ENCODE data around the gene HADH. TPM values are rescaled to one million over a fixed set of nuclear protein-coding genes. Genes with fewer than 3 reads are reported as not detected.

The HADH gene
- total RNA-seq, 2 experiments from 2014 or later, result 58.4 to 60.8 TPM

DNA sequence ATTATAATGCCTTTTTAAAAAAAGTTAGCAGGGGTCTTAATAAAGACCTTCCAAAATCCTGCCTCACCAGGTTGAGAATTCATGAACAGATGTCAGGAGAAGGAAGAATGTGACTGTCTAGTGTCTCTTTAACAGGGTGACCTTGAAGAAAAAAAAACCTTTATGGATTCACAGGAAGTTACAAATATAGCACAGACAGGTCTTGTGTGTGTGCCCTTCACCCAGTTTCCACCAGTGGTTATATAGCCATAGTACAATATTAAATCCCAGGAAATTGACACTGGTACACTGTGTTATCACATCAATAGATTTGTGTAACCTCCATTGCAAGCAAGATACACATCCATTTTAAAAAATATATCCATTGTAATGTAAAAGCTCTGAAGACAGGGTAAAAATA is 43.7 kb downstream of the HADH start:
- peaks cover 45% of the 10 kb centered on the region for H3K36me3 Mint-ChIP-seq (ENCODE audit: low read depth)
- CTCF ChIA-PET, result interaction anchor here (0.7 to 2.1 kb wide), 4 partner anchors 15 to 247 kb away, joined by 3 to 10 read pairs (median 4); no protein-coding TSS in a partner anchor

DNA sequence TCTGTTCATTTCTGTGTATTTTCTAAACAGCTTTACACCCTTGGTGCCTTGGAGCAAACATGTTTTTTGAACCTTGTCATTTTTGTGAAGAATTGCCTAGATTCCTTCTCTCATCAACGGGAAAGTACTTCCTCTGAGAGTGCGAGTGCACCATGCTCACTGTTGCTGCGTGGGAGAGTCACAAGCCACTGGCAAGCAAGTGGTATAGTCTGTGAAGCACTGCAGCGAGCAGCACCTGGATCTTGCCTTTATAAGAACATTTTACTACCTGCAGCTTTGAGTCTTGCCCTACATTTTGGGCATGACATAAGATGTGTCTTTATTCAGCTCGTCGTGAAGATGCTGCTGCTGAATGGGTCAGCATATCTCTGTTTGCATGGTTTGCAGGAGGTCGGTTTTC is 44.9 kb downstream of the HADH start:
- no peak for ATAC-seq
- Mint-ChIP-seq H3K4me1 (peaks cover 82% of the 10 kb centered on the region), H3K36me3 (ENCODE audit: low read depth) (peaks cover 38% of the 10 kb centered on the region), H3K27me3 (no peaks in the 10 kb centered on the region), H3K4me3 (peak overlapping the region; percentile 31), H3K27ac (peak overlapping the region; percentile 79), H3K9me3 (ENCODE audit: low read depth) (peaks cover 4% of the 10 kb centered on the region)
- ChIA-PET POLR2A (interaction anchor here (1.2 kb wide), 1 partner anchor 65 kb away, joined by 3 read pairs; no protein-coding TSS in a partner anchor), CTCF (interaction anchor here (1.3 to 2.1 kb wide), 5 partner anchors 9 to 125 kb away, joined by 4 to 10 read pairs (median 7); no protein-coding TSS in a partner anchor)
- DNase-seq, result peak; percentile 57
- intact Hi-C loops (cut with DNase I, micrococcal nuclease), result loop anchor here (5.0 kb wide), 2 partner anchors 323 to 458 kb away; no protein-coding TSS in a partner anchor

More for the DNA sequence above, 43.7 kb downstream of the HADH start:
- H3K4me1 Mint-ChIP-seq, result peaks cover 89% of the 10 kb centered on the region
- H3K4me3 Mint-ChIP-seq, result no peak overlapping the region
- no peak for ATAC-seq
- H3K27me3 Mint-ChIP-seq, result no peaks in the 10 kb centered on the region
- peak overlapping the region; percentile 33 for H3K27ac Mint-ChIP-seq
- intact Hi-C loops (cut with DNase I, micrococcal nuclease), result loop anchor here (5.0 kb wide), 2 partner anchors 324 to 459 kb away; no protein-coding TSS in a partner anchor
- peaks cover 4% of the 10 kb centered on the region for H3K9me3 Mint-ChIP-seq (ENCODE audit: low read depth)
- POLR2A ChIA-PET, result interaction anchor here (0.6 kb wide), 1 partner anchor 98 kb away, joined by 4 read pairs; no protein-coding TSS in a partner anchor
- DNase-seq, result no peak

DNA sequence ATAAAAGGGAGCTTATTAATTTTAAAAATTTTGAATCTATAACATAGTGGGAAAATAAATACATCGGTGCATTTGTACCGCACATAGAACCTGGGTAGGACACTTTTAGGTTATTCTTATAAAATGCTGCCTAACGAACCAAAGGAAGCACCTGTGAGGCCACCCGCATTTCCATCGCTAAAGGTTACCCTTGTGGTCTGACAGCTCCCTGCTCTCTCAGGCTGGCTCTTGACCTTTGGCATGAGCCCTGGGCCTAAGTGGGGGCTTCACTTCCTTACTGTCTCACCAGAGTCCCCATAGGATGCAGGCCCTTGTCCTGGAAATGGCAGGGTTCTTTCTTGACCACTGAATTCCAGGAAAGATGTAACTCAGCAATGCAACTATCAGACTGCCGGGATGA is 46.0 kb downstream of the HADH start:
- DNase-seq (no peak), ATAC-seq (no peak)
- Mint-ChIP-seq H3K27me3 (no peaks in the 10 kb centered on the region), H3K36me3 (ENCODE audit: low read depth) (peaks cover 37% of the 10 kb centered on the region), H3K9me3 (ENCODE audit: low read depth) (peaks cover 7% of the 10 kb centered on the region), H3K4me1 (peaks cover 70% of the 10 kb centered on the region), H3K4me3 (peak overlapping the region; percentile 59), H3K27ac (peak overlapping the region; percentile 94)
- POLR2A ChIA-PET, result interaction anchor here (0.6 to 1.2 kb wide), 6 partner anchors 11 to 131 kb away, joined by 3 to 11 read pairs (median 3); no protein-coding TSS in a partner anchor
- CTCF ChIA-PET, result interaction anchor here (0.5 to 2.1 kb wide), 12 partner anchors 8 to 160 kb away, joined by 3 to 10 read pairs (median 5); no protein-coding TSS in a partner anchor
- intact Hi-C loops (cut with DNase I, micrococcal nuclease), result loop anchor here (1.0 to 5.0 kb wide), 2 partner anchors 73 to 587 kb away; partner anchors contain the start of gene RPL34 (in 1 of the 2)

DNA sequence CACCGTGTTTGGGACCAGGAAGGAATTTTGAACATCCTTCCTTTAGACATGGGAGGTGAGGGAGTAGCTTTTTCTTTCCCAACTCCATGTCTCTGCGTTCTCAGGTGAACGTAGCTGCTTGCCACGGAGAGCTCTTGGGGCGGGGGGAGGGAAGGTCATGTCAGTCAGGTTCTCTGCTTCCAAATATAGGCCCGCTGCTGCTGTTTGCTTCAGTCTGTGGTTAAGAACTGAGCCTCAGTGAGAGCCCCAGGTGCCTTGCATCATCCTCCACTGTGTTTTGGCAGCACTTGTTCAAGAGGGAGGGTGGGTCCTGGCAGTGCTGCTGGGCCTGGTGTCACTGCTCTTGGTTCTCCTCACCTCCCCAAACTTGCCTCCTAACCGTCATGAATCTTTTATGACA is 46.5 kb downstream of the HADH start:
- Mint-ChIP-seq H3K4me3 (peak overlapping the region; percentile 59), H3K4me1 (peaks cover 65% of the 10 kb centered on the region), H3K27ac (peak overlapping the region; percentile 94), H3K9me3 (ENCODE audit: low read depth) (peaks cover 7% of the 10 kb centered on the region), H3K36me3 (ENCODE audit: low read depth) (peaks cover 37% of the 10 kb centered on the region), H3K27me3 (no peaks in the 10 kb centered on the region)
- POLR2A ChIA-PET, result interaction anchor here (0.6 to 1.1 kb wide), 5 partner anchors 10 to 130 kb away, joined by 3 to 11 read pairs (median 3); no protein-coding TSS in a partner anchor
- CTCF ChIA-PET, result interaction anchor here (0.5 to 2.0 kb wide), 9 partner anchors 11 to 449 kb away, joined by 3 to 7 read pairs (median 4); no protein-coding TSS in a partner anchor
- intact Hi-C loops (cut with DNase I, micrococcal nuclease), result loop anchor here (1.0 to 5.0 kb wide), 2 partner anchors 72 to 586 kb away; partner anchors contain the start of gene RPL34 (in 1 of the 2)
- DNase-seq (peak; percentile 86), ATAC-seq (peak; percentile 74)

DNA sequence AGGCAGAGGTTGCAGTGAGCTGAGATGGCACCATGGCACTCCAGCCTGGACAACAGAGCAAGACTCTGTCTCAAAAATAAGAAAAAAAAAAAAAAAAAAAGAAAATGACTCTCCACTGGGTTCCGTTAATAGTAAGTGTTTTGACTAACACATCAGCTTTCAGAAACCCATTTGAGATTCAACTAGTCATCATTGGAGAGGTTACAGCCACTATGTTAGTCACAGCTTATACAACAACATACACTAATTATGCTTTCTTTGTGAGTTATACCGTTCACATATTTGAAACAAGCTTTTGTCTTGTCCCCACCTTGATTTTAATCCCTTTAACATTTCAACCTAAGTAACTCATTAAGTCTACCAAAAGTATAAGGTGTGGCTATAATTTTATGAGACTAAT is 48.2 kb downstream of the HADH start:
- H3K9me3 Mint-ChIP-seq (ENCODE audit: low read depth), result peaks cover 4% of the 10 kb centered on the region
- no peaks in the 10 kb centered on the region for H3K27me3 Mint-ChIP-seq
- H3K36me3 Mint-ChIP-seq (ENCODE audit: low read depth), result peaks cover 29% of the 10 kb centered on the region
- H3K27ac Mint-ChIP-seq, result peak overlapping the region; percentile 94
- ATAC-seq, result peak; percentile 80
- intact Hi-C loops (cut with DNase I, micrococcal nuclease), result loop anchor here in 1 of 2 experiments (1.0 to 5.0 kb wide), 3 partner anchors 11 to 584 kb away; partner anchors contain the start of gene RPL34
- CTCF ChIA-PET, result interaction anchor here (1.0 kb wide), 1 partner anchor 8 kb away, joined by 4 read pairs; no protein-coding TSS in a partner anchor
- H3K4me3 Mint-ChIP-seq, result no peak overlapping the region
- POLR2A ChIA-PET, result interaction anchor here (0.7 to 1.2 kb wide), 4 partner anchors 8 to 440 kb away, joined by 3 to 4 read pairs (median 3); no protein-coding TSS in a partner anchor
- H3K4me1 Mint-ChIP-seq, result peaks cover 57% of the 10 kb centered on the region
- DNase-seq, result no peak

DNA sequence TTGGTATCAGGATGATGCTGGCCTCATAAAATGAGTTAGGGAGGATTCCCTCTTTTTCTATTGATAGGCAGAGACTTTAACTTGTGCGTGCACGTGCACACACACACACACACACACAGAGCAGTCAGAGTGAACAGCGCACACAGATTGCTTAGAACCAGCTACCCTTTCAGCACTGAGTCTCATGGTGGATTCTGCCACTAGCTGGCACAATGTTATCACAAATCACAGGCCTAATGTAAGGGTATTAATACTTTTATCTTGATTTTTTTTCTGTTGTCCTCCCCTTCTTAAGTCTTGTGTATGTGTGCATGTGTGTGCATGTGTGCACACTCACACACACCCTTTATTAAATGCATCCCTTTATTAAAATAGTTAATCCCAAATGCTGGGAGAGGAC is 53.2 kb downstream of the HADH start:
- POLR2A ChIA-PET, result interaction anchor here (1.2 kb wide), 1 partner anchor 16 kb away, joined by 4 read pairs; no protein-coding TSS in a partner anchor
- ATAC-seq, result no peak
- CTCF ChIA-PET, result interaction anchor here (1.1 to 1.5 kb wide), 3 partner anchors 10 to 127 kb away, joined by 3 to 8 read pairs (median 3); no protein-coding TSS in a partner anchor

DNA sequence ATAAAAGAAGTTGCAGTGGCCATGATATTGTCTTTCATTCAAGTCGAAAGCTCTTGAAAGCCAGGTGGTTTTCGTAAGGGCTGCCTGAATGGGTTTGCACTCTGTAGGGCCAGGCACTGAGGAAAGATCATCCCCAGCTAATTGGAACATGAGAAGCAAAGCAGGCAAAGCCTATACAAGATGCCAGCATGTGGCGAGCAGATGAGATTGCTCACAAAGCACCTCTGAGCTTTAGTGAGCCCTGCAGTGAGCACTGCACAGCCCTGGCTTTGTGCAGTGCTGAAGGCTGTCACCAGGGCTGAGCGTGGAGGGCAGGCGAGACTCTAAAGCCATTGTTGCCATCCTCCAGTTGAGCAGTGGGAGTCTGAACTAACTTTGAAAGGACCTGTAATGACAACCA is 53.8 kb downstream of the HADH start:
- ChIA-PET POLR2A (interaction anchor here (1.2 kb wide), 1 partner anchor 16 kb away, joined by 4 read pairs; no protein-coding TSS in a partner anchor), CTCF (interaction anchor here (0.6 to 1.5 kb wide), 7 partner anchors 9 to 127 kb away, joined by 3 to 8 read pairs (median 3); no protein-coding TSS in a partner anchor)
- peaks cover 50% of the 10 kb centered on the region for H3K4me1 Mint-ChIP-seq
- H3K36me3 Mint-ChIP-seq (ENCODE audit: low read depth), result peaks cover 24% of the 10 kb centered on the region
- intact Hi-C loops (cut with DNase I, micrococcal nuclease), result no loop called here
- H3K4me3 Mint-ChIP-seq, result no peak overlapping the region
- peak; percentile 61 for ATAC-seq
- H3K9me3 Mint-ChIP-seq (ENCODE audit: low read depth), result peaks cover 4% of the 10 kb centered on the region
- H3K27ac Mint-ChIP-seq, result peak overlapping the region; percentile 76
- H3K27me3 Mint-ChIP-seq, result no peaks in the 10 kb centered on the region
- peak; percentile 49 for DNase-seq

More for the DNA sequence above, 53.2 kb downstream of the HADH start:
- no peaks in the 10 kb centered on the region for H3K27me3 Mint-ChIP-seq
- H3K9me3 Mint-ChIP-seq (ENCODE audit: low read depth), result peaks cover 4% of the 10 kb centered on the region
- intact Hi-C loops (cut with DNase I, micrococcal nuclease), result no loop called here
- peaks cover 50% of the 10 kb centered on the region for H3K4me1 Mint-ChIP-seq
- no peak for DNase-seq
- H3K27ac Mint-ChIP-seq, result peak overlapping the region; percentile 76
- peaks cover 19% of the 10 kb centered on the region for H3K36me3 Mint-ChIP-seq (ENCODE audit: low read depth)
- no peak overlapping the region for H3K4me3 Mint-ChIP-seq

DNA sequence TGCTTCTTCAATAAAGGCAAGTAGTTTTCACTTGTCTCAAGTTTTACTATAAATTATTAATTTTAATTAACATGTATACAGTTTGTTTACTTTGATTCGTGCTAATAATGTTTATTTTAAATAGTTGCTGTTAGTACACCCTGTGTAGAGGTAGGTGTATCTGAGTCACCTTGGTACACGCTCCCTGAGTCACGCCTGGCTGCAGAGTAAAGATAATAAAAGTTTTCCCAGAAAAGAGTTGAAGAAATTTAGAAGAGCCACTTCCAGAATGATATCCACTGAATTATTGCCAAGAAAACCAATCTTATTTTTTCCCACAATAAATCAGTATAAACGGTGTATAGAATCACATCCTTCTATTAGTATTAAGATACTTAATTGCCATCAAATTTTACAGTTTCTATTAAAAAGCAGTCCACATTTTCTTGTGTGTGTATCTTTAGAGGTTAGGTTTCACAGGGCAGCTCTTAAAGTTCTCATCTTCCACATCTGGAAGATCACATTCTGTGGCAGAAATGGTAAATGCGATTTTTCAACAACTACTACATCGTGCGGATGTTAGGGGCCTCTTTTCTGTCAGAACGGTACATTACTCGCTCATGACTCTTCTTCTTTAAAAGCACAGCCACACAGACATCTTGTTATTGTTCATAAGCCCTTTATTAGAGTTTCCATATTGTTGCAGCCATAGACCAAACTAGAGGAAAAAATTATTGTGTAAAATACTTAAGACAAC is 55.4 kb downstream of the HADH start:
- DNase-seq, result no peak
- peak; percentile 68 for ATAC-seq
- H3K27ac Mint-ChIP-seq, result peak overlapping the region; percentile 88
- ChIA-PET POLR2A (interaction anchor here (0.6 to 1.6 kb wide), 7 partner anchors 15 to 127 kb away, joined by 3 to 8 read pairs (median 3); partner anchors contain the start of gene LEF1), CTCF (interaction anchor here (0.6 to 1.7 kb wide), 7 partner anchors 9 to 526 kb away, joined by 3 to 7 read pairs (median 4); no protein-coding TSS in a partner anchor)
- H3K4me3 Mint-ChIP-seq, result no peak overlapping the region
- H3K4me1 Mint-ChIP-seq, result peaks cover 61% of the 10 kb centered on the region
- peaks cover 1% of the 10 kb centered on the region for H3K9me3 Mint-ChIP-seq (ENCODE audit: low read depth)
- intact Hi-C loops (cut with DNase I, micrococcal nuclease), result loop anchor here (1.0 to 5.0 kb wide), 4 partner anchors 14 to 122 kb away; partner anchors contain the start of gene LEF1 (in 1 of the 2)
- H3K36me3 Mint-ChIP-seq (ENCODE audit: low read depth), result peaks cover 37% of the 10 kb centered on the region
- H3K27me3 Mint-ChIP-seq, result no peaks in the 10 kb centered on the region

DNA sequence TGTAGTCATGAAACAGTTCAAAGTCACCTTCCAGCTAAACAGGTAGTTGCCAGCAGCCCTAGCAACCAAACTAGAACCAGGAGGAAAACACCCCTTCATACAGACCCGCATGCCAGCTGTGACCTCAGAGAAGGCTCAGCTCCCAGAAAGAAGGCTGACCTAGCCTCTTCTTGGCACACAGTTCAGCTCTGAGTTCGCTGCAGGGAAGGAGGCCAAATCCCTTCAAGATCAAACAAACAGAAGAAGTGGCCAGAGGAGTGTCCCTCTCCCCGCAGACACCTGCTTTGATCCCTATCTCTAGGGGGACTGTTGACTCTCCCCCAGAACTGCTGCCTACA is 56.0 kb downstream of the HADH start:
- DNase-seq, result peak; percentile 62
- H3K4me1 Mint-ChIP-seq, result peaks cover 66% of the 10 kb centered on the region
- H3K27me3 Mint-ChIP-seq, result no peaks in the 10 kb centered on the region
- CTCF ChIA-PET, result interaction anchor here (0.6 to 2.9 kb wide), 8 partner anchors 9 to 526 kb away, joined by 3 to 12 read pairs (median 4); no protein-coding TSS in a partner anchor
- no peak overlapping the region for H3K4me3 Mint-ChIP-seq
- no peak for ATAC-seq
- H3K36me3 Mint-ChIP-seq (ENCODE audit: low read depth), result peaks cover 38% of the 10 kb centered on the region
- intact Hi-C loops (cut with DNase I, micrococcal nuclease), result loop anchor here (1.0 to 5.0 kb wide), 4 partner anchors 14 to 122 kb away; partner anchors contain the start of gene LEF1 (in 1 of the 2)
- H3K27ac Mint-ChIP-seq, result peak overlapping the region; percentile 88
- POLR2A ChIA-PET, result interaction anchor here (0.6 to 1.6 kb wide), 10 partner anchors 8 to 1900 kb away, joined by 3 to 8 read pairs (median 3); partner anchors contain the start of gene LEF1
- no peaks in the 10 kb centered on the region for H3K9me3 Mint-ChIP-seq (ENCODE audit: low read depth)

DNA sequence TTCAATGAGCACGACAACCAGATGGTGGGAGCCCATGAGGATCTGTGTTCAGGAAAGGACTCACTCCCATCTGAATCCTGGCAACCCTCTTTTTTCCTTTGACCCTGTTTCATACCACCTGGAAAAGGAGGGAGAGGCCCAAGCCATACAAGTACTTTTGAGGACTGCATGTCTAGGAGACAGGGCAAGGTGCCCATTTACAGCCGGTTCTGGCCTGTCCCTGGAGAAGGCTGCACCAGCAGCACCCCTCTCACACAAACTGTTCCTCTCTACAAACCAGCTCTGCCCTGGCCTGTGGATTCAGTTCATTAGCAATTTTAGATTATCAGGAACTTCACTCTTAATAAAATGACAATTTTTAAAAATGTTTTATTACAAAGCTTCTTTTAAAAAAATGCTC is 57.5 kb downstream of the HADH start:
- intact Hi-C loops (cut with DNase I, micrococcal nuclease), result loop anchor here in 1 of 2 experiments (5.0 kb wide), 1 partner anchor 120 kb away; the partner anchor contains the start of gene LEF1
- Mint-ChIP-seq H3K4me3 (no peak overlapping the region), H3K27me3 (no peaks in the 10 kb centered on the region), H3K9me3 (ENCODE audit: low read depth) (no peaks in the 10 kb centered on the region), H3K36me3 (ENCODE audit: low read depth) (peaks cover 49% of the 10 kb centered on the region), H3K27ac (no peak overlapping the region), H3K4me1 (peaks cover 81% of the 10 kb centered on the region)
- POLR2A ChIA-PET, result interaction anchor here (0.8 kb wide), 1 partner anchor 80 kb away, joined by 3 read pairs; no protein-coding TSS in a partner anchor
- DNase-seq, result no peak
- no peak for ATAC-seq
- CTCF ChIA-PET, result interaction anchor here (0.6 to 2.9 kb wide), 10 partner anchors 11 to 733 kb away, joined by 3 to 13 read pairs (median 4); no protein-coding TSS in a partner anchor
